ENCODE measurements around the gene LFNG.
"Not testable (repeated sequence)": the region's sequence is repeated elsewhere in the genome, so short reads cannot be mapped to it uniquely, and the experiment has no call there.

LFNG gene

DNA sequence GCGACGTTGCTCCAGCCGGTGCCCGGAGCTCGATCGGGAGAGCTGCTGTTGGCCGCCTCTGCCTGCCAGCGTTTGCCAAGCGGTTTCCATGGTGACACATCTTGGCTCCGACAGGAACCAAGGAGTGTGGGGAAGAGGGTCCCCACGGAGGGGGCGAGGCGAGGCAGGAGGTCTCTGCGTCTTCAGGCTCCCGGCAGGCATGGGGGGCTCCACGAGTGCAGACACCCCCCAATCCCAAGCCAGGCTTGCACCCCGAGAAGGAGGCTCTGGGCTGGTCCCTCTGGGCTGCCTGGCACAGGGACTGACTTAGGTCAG, 12.2 kb downstream of the LFNG start:
- DNase-seq, result not testable (repeated sequence)

DNA sequence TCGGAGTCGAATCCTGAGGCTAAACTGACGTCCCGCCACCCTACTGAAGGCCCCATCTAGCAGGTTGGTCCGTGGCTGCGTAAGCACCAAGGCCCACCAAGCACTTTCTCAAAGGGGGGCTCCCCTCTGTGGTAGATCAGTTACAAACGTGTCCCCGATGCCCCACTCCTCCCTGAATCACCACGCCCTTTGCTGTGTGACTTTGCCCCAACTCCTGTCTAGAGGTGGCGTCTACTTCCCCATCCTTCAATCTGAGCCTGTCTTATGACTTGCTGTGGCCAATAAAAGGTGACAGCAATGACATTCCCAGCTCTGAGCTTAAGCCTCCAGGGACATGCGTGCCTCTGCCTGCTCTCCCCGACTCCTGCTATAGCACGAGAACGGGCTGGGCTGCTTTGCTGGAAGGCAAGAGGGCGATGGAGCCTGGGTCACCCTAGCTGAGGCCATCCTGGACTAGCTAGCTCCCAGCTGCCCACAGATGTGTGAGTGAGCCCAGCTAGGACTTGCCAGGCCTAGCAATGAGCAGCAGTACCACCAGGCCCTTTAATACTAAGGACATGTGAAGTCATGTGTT, 12.7 kb downstream of the LFNG start:
- not testable (repeated sequence) for DNase-seq

DNA sequence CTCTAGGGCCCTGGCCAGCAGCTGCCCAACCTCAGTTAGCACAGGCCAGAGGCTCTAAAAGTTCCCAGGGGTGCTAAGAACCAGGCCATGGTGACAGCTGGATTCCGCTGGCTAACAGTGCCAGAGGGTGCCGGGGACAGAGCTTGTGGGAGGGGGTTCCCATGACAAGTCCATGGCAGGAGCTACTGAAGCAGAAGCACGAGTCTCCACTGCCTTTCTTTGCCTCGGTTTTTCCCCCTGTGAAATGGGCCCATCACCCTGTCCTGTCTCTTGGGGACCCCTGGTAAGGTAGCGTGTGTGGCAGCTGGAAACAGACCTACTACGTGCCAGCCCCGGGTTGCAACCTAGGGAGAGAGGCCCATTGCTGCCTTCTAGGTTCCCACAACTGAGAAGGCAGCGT, 13.2 kb downstream of the LFNG start:
- not testable (repeated sequence) for DNase-seq

DNA sequence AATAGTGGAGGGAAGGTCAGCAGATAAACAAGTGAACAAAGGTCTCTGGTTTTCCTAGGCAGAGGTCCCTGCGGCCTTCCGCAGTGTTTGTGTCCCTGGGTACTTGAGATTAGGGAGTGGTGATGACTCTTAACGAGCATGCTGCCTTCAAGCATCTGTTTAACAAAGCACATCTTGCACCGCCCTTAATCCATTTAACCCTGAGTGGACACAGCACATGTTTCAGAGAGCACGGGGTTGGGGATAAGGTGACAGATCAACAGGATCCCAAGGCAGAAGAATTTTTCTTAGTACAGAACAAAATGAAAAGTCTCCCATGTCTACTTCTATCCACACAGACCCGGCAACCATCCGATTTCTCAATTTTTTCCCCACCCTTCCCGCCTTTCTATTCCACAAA, 14.0 kb downstream of the LFNG start:
- not testable (repeated sequence) for DNase-seq

DNA sequence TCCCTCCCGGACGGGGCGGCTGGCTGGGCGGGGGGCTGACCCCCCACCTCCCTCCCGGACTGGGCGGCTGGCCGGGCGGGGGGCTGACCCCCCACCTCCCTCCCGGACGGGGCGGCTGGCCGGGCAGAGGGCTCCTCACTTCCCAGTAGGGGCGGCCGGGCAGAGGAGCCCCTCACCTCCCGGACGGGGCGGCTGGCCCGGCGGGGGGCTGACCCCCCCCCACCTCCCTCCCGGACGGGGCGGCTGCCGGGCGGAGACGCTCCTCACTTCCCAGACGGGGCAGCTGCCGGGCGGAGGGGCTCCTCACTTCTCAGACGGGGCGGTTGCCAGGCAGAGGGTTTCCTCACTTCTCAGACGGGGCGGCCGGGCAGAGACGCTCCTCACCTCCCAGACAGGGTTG, 14.6 kb downstream of the LFNG start:
- not testable (repeated sequence) for DNase-seq

DNA sequence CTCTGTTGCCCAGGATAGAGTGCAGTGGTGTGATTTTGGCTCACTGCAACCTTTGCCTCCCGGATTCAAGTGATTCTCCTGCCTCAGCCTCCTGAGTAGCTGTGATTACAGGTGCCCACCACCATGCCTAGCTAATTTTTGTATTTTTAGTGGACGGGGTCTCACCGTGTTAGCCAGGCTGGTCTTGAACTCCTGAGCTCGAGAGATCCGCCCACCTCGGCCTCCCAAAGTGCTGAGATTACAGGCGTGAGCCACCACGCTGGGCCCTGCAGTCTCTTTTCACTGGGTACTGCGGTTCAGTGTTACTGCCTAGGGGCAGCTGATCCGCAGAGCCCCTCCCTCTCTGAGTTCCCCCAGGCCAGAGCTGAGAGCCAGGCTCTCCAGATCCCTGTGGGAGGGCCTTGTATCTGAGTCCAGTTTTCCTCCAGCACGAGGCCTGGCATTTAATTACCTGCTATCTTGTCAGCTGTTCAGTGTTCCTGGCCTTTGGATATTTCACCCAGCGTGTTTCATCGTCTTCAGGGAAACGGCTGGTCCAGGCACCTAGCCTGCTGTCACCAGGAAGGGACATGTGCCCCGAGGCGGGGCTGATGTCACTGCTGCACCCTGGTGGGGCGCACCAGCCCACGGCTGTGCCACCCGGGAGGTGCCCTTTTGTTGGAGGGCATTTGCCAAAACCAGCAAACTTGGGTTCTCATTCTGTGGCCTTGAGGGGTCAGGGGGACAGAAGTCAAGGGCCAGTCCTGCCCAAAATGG, 16.5 kb downstream of the LFNG start:
- DNase-seq, result not testable (repeated sequence)

DNA sequence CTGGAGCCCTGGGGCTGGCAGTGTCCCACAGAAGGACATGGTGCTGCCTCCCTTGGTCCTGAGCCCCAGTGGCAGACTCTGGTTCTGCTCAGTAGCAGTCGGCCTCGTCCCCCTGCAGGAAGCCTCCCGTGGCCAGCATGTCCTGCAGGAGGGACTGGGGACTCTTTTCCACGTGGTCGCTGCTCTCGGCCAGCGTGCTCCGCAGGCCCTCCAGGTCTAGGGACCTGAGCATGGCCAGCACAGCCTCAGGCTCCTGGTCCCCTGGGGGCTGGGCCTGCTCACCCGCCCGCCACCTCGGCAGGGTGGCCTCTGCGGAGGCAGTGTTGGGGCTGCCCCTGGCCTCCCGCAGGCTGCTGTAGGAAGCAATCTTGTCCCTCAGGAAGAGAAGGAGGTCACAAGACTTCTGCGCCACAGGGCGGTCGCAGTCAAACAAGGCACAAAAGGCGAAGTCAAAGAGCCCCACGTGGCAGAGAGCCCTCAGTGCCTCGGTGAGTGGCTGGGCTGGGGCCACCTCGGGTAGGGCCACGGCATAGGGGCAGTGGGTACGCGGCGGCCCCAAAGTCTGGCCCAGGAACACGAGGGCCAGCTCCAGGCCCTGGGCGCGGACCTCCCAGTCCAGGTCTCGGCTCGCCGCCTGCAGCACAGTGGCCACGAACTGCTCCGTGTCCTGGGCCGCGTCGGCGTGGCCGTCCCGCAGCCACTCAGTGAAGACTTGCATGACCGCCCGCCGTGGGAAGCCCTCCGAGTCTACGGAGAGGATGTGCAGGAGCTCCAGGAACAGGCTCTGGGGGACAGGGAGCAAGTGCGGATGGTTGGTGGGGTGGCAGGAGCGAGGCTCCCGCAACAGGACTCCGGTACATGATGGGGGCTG, 18.6 kb downstream of the LFNG start:
- no peak for DNase-seq

DNA sequence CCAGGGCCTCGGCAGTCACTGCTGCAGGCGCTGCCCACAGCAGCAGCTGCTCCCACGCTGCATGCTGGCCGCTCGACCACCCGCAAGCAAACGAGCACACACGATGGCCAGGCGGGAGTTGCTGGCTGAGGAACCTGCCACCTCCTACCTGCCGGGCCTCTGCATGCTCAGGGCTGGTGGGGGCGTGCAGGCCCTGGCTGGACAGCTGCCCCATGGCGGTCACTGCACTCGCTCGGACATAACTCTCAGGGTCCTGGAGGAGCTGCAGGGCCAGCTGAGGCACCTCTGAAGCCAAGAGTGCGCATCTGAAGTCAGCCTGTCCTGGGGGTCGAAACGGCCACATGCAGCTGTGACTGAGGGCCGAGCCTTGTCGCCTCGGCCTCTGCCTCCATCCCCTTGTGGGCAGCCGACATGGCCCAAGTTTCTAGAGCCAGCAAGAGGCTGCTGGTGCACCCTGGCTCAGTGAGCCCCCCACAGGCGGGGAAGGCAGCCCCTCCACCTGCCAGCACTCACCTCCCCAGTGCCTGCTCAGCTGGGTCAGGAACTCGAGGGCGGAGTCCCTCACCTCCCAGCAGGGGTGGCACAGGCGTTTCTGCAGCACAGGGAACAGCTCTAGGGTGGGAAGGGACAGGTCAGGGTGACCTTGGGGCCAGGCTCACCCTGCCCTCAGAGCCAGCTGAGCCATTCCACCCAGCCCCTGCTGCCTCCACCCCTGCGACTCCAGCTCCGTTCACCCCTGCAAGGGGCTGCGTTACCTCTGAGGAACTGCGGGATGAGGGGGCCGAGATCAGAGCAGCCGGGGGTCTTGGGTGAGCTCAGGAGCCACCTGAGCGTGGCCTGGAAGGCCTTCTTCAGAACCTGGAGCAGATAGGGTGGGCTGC, 19.7 kb downstream of the LFNG start:
- DNase-seq, result no peak

DNA sequence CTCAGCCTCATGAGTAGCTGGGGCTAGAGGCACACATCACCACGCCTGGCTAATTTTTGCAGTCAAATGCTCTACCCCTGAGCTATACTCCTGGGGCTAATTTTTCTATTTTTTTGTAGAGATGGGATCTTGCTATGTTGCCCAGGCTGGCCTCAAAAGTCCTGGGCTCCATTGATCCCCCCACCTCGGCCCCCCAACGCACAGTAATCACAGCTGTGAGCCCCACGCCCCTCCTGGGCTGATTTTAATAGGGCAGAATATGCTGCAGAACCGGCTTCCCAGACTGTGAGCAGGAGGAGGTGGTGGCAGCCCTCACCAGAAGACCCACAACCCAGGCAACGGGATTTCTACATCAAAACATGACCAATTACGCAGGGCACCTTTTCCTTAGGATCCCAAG, 20.6 kb downstream of the LFNG start:
- no peak for DNase-seq

DNA sequence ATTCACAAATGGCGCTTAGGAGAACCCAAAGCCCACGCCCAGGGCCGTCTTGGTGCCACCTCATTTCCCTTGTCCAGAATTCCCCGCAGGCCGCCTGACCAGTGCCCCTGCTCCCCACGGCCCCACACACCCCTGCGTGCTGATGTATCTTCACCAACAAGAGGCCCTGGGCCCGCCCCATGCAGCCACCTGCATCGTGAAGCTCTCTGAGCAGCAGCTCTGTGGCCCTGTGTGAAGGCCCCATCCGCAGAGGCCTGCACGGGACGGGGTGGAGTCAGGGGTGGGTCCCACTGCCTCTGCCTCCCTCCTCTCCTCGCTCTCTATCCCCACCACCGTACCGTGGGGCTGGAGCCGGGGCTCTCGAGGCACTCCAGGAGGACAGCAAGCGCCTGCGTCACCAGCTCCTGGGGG, 21.1 kb downstream of the LFNG start:
- no peak for DNase-seq

DNA sequence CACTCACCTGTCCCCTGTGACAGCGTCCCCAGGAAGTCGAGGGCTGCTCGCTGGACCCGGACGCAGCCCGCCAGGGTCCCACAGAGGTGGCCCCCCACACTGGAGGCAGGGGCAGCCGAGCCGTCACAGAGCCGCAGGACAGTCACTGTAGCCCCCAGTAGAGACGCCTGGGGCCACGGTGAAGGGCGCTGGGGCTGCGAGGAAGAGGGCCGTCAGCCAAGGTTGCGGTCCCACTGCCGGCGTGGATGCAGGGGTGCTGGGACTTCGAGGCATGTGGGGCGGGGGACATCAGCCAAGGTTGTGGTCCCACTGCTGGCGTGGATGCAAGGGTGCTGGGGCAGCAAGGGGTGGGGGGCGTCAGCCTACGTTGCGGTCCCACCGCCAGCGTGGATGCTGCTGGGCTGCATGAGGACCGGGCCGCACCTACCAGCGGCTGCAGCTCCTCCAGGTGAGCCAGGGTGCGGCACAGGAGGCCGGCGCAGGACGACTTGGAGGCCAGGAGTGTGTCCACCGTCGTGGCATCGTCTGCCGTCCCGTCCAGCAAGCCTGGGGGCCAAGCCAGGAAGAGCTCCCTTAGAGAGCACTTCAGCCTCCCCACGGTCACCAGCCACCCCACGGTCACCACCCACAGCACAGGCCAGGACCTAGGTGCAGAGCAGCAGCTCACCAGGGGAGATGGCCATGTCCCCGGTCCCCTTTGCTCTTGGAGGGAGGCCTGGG, 21.9 kb downstream of the LFNG start:
- DNase-seq, result no peak

DNA sequence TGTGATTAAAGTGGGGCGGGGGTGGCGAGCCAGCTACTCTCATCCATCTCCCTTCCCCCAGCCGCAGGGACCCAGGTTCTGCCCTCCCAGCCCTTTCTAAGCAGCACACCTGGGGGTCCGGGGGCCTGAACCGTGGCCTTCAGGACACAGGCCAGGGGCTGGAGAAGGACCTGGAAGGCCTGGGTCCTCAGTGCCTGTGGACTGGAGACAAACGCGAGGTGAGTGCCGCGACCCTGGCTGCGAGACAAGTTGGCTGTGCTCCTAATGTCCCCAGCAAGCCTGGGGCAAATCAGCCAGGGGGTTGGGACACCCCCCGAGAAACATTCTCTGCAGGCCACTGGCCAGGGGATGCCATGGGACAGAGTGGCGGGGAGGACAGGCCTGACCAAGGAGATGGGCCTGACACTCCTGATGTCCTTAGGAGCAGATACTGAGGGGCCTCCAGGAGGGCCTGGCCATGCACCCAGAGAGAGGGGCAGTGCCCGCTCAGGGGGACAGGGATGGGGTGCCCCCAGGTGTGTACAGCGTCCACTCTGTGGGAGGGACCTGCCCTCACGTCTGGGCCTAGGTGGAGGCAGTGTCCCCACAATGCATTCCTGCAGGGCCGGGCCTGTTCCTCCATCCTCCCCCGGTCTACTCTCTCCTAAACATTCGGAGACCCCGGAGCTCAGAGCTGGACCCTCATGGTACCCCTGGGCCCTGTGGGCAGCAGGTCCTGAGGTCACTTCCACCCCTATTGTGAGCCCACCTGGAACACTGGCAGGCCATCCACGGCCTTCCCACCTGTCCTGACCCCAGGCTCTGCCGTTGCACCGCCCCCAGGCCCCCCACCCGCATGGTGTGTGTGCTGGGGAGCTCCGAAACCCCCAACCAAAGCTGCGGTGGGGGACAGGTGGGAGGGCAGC, 22.7 kb downstream of the LFNG start:
- DNase-seq, result no peak

DNA sequence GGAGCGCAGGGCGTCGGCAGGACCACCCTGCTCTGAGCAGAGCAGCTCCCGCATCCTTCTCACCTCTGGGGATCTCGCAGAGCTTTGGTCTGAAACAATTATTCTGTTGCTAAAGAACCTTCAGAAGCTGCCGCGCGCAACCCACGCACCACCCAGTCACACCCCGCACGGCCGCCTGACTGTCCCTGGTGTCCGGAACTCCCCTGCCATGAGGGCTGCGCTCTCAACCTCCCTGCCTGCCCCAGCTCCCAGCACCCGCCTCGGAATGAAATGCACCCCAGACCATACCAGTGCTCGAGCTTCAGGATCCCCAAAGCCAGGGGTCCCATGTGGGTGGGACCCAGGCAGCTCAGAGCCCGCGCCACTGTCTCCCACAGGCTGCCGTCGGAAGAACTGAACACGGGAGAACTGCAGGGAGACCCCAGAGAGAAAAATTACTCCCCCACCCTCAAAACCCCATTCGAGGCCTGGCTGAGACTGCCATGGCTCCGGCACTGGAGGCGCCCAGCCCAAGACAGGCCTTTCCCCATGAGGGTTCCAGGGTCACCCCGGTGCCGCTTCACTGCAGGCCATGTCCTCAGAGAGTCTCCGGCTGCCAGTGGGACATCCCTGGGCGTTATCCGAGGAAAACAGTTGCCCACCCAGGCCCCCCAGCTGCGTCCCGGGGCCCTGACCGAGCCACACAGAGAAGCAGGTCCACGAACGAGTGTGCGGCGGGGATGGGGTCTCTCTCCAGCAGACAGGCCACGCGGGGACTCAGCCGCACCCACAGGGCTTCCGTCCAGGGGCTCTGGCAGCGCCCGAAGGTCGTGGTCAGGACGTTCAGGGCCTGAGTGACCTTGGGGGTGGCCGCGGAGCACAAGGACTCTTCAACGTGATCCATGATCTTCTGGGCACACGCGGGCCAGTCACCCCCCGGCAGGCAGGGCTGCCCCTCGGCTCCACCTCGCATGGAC, 23.6 kb downstream of the LFNG start:
- no peak for DNase-seq

DNA sequence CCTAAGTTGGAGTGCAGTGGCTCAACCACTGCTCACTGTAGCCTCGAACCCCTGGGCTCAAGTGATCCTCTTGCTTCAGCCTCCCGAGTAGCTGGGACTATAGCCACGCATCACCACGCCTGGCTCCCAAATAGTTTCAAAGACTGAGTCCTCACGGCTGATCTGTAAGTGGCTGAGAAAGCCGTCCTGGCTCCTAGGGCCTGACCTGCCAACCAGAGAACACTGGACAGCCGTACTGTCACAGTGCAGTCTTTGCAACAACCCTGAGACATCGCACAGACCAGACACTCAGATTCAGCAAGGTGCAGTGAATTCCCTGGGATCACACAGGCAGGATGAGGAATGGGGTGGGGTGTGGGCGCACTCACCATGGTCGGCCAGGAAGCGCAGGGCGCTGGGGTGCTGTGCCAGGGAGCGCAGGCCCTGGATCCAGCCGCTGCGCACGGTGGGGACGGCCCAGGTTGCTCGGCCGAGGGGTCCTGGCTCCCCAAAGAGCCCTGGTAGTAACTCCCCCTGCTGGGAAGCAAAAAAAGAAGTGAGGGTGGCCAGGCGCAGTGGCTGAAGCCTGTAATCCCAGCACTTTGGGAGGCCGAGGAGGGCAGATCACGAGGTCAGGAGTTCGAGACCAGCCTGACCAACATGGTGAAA, 25.1 kb downstream of the LFNG start:
- no peak for DNase-seq

DNA sequence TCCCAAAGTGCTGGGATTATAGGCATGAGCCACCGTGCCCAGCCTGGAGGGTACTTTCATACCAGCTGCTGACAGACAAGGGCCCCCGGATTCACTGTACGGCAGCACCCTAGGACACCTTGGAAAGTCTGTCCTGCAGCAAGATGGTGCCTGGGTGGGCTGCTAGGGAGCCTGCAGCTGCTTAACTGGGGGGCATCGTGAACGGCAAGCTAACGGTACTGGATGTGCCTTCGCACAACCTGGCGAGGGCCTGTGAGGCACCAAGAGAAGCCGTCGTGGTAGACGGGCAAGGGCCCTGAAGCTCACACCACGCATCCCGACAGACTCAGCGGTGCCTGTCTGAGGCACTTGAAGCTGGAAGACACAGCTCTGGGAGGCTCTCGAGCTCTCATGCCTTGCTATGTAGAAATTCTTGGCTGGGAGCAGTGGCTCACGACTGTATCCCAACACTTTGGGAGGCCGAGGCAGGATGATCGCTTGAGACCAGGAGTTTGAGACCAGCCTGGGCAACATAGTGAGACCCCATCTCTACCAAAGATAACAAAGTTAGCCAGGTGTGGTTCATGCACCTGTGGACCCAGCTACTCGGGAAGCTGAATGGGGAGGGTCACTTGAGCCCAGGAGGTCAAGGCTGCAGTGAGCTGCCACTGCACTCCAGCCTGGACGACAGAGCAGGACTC, 26.3 kb downstream of the LFNG start:
- DNase-seq, result no peak

DNA sequence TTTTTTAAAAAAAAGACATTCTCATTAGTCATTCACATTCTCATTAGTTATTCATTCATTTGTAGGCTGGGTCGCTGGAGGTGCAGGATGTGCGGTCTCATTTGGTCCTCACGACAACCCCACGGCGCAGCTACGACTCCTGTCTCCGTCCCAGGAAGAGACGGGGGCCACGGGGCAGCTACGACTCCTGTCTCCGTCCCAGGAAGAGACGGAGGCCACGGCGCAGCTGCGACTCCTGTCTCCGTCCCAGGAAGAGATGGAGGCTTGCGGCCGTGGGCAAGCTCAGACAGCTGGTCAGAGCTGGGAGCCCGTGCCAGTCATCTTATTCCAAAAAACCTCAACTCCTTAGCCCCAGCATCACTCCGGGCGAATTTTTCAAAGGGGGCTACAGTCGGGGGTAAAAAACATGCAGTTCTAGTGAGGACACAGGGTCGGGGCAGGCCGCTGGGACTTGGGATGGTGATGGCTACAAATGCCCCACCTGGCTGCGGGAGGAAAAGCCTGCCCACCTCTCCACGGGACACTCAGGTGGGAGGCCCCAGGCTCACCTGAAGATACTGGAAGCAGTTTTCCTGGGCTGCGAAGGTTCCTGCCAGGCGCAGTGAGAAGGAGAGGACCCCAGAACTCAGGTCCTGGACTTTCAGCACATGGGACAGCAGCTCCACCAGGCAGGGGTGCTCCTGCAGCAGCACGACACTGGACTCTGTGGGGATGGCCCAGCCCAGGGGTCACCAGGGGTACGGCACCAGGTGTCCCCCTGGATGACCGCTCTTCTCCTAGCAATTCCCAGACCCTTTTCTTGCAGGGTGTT, 27.4 kb downstream of the LFNG start:
- no peak for DNase-seq

DNA sequence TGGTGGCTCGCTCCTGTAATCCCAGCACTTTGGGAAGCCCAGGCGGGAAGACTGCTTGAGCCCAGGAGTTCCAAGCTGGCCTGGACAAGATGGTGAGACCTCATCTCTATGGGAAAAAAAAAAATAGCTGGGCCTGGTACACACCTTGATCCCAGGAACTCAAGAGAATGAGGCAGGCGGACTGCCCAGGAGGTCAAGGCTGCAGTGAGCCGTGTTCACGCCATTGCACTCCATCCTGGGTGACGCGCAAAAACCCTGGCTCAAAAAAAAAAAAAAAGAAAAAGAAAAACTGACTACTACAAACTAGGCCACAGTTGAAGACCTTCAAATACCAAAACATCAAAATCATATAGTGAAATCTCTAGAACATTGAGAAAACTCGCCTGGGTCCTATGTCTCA, 31.8 kb downstream of the LFNG start:
- DNase-seq, result no peak

DNA sequence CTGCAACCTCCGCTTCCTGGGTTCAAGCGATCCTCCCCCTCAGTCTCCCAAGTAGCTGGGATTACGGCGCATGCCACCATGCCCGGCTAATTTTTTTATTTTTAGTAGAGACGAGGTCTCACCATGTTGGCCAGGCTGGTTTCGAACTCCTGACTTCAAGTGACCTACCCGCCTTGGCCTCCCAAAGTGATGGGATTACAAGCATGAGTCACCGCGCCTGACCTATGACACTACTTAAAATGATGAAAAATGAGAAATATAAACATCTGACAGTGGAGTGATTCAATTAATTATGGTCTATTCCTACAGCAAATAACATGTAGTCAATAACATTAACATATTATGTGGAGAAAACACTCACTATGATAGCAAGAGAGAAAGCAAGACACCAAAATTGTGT, 33.5 kb downstream of the LFNG start:
- no peak for DNase-seq

All from activated CD8-positive, alpha-beta memory T cell treated with anti-CD3 and anti-CD28 coated beads for 24 hours (primary cell).